HG03558 (cell line): Measurements from ENCODE around the gene ASCC1.
"Not testable (repeated sequence)": the region's sequence is repeated elsewhere in the genome, so short reads cannot be mapped to it uniquely, and the experiment has no call there.

Source experiments
- ATAC-seq: cut with Tn5 transposase; IDR thresholded peaks from one replicate; pipeline ENCODE4 v1.9.1; 2021; ENCODE audit warnings: moderate number of reproducible peaks; ENCODE audit not compliant: unreplicated experiment; ENCODE audit errors: extremely low read depth

ASCC1 gene

DNA sequence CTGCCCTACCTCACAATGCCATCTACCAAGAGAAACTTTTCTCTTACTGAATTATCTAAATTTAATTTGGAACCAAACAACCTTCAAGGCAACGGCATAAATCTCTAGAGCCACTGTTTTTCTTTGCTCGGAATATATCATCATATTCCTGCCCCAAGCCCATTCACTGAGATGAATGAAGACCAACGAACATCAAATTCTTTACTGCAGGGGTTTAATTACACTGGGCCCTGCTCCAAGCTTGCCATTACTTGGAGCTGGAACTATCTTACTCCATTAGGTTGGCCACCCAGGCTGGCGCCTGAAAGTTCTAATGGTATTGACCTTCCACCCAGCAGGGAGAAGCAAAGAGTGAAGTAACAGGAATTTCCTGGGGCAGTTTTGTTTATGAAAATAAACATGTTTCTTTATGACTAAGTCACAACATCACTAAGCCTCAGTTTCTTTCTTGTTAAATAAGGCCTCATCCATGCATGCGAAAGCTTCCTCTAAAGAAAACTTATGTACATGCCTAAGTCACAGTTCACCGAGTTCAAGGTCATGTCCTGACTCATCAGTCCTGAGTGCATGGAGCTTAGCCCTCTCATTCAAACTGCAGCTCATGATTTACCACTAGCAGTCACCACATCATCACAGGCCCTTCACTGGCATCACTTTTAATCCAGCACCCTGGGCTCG lies 42.3 kb downstream of the ASCC1 start:
- no peak for ATAC-seq

- ATAC-seq, result no peak
These were observed 42.8 kb downstream of the ASCC1 start for GRCh38 chr10:72173262-72173618.

DNA sequence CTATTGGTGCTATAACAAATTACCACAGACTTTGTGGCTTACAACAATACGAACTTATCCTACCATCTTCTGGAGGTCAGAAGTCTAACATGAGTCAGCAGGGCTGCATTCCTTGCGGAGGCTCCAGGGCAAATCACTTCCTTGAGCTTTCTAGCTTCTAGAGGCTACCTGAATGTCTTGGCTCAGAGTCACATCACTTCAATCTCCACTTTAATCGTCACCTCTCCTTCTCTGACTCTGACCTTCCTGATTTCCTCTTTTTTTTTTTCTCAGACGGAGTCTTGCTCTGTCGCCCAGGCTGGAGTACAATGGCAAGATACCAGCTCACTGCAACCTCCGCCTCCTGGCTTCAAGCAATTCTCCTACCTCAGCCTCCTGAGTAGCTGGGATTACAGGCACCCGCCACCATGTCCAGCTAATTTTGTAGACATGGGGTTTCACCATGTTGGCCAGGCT lies 44.9 kb downstream of the ASCC1 start:
- no peak for ATAC-seq

- no peak for ATAC-seq
These were observed 45.3 kb downstream of the ASCC1 start for GRCh38 chr10:72170733-72171132.

- ATAC-seq, result no peak
These were observed 45.8 kb downstream of the ASCC1 start for GRCh38 chr10:72170263-72170662.

DNA sequence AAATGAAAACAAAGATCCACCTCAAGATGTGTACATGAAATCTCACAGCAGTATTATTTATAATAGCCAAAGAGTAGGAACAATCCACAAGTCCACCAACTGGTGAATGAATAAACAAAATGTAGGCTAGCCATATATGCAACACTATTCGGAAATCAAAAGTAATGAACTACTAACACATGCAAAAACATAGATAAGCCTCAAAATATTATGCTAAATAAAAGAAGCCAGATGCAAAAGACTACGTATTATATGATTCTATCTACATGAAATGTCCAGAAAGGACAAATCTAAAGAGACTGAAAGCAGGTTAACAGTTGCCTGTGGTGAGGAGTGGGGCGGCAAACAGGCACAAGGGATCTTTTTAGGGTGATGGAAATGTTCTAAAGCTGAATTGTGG lies 49.0 kb downstream of the ASCC1 start:
- ATAC-seq, result no peak

GRCh38 chr10:72164617-72165016 lies 51.5 kb downstream of the ASCC1 start:
- ATAC-seq, result no peak

DNA sequence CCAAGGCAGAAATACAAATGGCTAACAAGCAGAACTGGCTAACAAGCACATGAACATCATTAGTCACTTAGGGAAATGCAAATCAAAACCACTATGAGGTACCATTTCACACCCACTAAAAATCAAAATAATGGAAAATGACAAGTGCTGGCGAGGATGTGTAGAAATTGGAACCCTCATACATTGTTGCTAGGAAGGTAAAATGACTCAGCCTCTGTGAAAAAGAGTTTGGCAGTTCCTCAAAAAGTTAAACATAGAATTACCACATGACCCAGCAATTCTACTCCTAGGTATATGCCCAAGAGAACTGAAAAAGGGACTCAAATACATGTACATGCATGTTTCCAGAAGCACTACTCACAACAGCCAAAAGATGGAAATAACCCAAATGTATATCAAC lies 53.1 kb downstream of the ASCC1 start:
- ATAC-seq, result no peak

- ATAC-seq, result no peak
These were observed 57.9 kb downstream of the ASCC1 start for GRCh38 chr10:72158176-72158575.

DNA sequence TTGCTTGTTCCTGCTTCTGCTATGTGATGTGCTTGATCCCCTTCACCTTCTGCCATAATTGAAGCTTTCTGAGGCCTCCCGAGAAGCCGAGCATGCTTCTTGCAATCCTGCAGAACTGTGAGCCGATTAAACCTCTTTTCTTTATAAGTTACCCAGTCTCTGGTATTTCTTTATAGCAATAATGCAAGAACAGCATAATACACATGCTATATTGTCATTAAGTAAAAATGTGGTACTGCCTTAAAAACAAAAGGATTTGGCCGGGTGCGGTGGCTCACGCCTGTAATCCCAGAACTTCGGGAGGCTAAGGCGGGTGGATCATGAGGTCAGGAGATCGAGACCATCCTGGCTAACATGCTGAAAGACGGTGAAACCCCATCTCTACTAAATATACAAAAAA lies 59.9 kb downstream of the ASCC1 start:
- no peak for ATAC-seq

- no peak for ATAC-seq
These were observed 63.8 kb downstream of the ASCC1 start for GRCh38 chr10:72152286-72152685.

- ATAC-seq, result not testable (repeated sequence)
These were observed 65.2 kb downstream of the ASCC1 start for GRCh38 chr10:72150746-72151478.

- not testable (repeated sequence) for ATAC-seq
These were observed 68.8 kb downstream of the ASCC1 start for GRCh38 chr10:72147324-72147584.

- no peak for ATAC-seq
These were observed 69.3 kb downstream of the ASCC1 start for GRCh38 chr10:72146559-72147323.

- no peak for ATAC-seq
These were observed 70.0 kb downstream of the ASCC1 start for GRCh38 chr10:72146071-72146470.

GRCh38 chr10:72145657-72146056 lies 70.4 kb downstream of the ASCC1 start:
- ATAC-seq, result no peak

DNA sequence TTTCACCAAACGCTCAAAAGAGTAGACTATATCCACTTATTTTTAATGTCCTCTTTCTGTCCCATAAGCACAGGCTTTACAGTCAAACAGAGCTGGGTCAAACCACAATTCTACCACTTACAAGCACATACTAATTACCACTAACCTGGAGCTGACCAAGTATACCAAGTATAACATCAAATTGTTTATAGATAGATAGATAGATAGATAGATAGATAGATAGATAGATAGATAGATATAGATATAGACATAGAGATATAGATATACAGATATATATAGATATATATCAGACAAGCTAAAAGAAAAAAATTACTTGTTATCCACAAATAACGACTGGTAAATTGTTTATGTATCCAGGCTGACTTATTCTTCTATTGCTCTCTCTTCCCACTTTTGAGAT lies 75.2 kb downstream of the ASCC1 start:
- no peak for ATAC-seq

GRCh38 chr10:72140174-72140573 lies 75.9 kb downstream of the ASCC1 start:
- no peak for ATAC-seq

DNA sequence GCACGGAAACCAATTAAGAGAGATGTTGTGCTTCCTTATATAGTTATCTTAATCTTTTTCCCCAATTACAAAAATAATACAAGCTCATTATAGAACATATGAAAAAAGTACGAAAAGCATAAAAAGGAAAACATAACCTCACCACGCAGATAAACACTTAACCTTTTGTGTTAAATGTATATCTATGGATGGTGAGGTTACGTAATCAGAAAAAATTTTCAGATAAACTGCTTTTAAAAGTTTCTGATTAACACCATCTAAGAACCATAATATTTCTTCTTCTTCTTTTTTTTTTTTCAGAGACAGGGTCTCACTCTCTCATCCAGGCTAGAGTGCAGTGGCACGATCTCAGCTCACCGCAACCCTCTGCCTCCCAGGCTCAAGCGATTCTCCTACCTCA lies 78.5 kb downstream of the ASCC1 start:
- no peak for ATAC-seq

DNA sequence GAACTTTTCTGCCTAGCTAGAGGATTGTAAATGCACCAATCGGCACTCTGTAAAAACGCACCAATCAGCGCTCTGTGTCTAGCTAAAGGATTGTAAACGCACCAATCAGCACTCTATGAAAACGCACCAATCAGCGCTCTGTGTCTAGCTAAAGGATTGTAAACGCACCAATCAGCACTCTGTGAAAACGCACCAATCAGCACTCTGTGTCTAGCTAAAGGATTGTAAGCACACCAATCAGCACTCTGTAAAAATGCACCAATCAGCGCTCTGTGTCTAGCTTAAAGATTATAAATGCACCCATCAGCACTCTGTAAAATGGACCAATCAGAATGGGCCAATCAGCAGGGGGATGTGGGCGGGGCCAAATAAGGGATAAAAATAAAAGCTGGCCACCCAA lies 79.9 kb downstream of the ASCC1 start:
- ATAC-seq, result not testable (repeated sequence)
